ENCODE measurements around the gene RASL10B.
"Not testable (repeated sequence)": the region's sequence is repeated elsewhere in the genome, so short reads cannot be mapped to it uniquely, and the experiment has no call there.

Gene RASL10B

DNA sequence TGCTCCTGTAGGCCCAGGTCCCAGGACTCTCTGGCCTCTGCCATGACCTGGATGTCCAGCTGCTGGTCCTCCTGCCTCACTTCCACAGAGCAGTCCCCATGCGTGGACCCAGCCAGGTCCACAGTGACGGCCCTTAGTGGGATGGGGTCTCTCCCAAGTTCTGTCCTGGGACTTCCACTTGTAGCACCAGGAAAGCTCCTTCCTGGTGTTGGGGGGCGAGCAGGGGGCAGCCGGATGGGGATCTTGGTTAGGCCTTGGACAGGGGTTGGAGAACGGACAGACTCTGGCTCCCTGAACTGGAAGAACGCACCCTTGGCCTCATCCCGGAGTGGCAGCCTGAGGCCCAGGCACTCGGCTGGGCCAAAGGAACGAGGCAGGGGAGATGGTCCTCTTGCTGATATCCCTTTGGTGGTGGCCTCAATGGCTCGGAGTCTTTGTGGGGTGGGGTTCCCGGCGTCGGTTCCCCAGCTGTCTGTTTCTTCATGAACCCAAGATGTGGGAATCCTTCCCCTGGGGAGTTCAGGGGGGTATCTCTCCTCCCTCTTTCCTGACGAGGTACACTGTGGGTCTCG lies 14.4 kb downstream of the RASL10B start:
- no peak for DNase-seq (ENCODE audit: low read depth)
- TF ChIP-seq CTCF (conservative IDR thresholded peaks at IDR 0.05; ENCODE audit: low read depth, low read length), result no peak
- H3K4me3 ChIP-seq (ENCODE audit: low read depth, low read length), result no peak overlapping the region

DNA sequence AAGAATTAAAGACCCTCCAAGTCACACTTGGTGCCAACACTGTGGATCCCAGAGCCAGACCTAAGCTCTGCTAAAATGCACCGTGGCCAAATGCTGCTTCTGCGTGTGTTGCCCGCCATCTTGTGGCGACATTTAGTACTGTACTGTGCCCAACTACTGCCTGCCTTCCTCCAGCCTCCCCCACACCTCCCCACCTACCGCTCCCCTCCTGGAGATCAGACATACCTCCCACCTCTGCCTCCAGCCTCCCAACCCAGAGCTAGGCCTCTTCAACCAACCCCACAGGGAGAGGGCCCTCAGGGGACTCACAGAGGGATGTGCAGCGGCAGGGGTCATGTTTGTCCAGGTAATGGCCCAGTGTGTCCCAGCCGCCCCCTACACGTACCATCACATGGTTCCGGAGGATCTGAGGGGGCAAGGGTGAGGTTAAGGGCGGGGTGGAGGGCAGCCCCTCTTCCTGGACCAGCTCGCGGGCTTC lies 16.1 kb downstream of the RASL10B start:
- no peak overlapping the region for H3K4me3 ChIP-seq (ENCODE audit: low read depth, low read length)
- peak; percentile 91 for DNase-seq (ENCODE audit: low read depth)
- TF ChIP-seq CTCF (conservative IDR thresholded peaks at IDR 0.05; ENCODE audit: low read depth, low read length), result peak; percentile 91

- TF ChIP-seq CTCF (conservative IDR thresholded peaks at IDR 0.05; ENCODE audit: low read depth, low read length), result no peak
- no peak for DNase-seq (ENCODE audit: low read depth)
These were observed 17.0 kb downstream of the RASL10B start for GRCh38 chr17:35748341-35748841.

GRCh38 chr17:35748979-35749378 lies 17.5 kb downstream of the RASL10B start:
- no peak for DNase-seq (ENCODE audit: low read depth)
- TF ChIP-seq CTCF (conservative IDR thresholded peaks at IDR 0.05; ENCODE audit: low read depth, low read length), result no peak
- no peak overlapping the region for H3K4me3 ChIP-seq (ENCODE audit: low read depth, low read length)

More at GRCh38 chr17:35748341-35748841, 17.0 kb downstream of the RASL10B start:
- no peak overlapping the region for H3K4me3 ChIP-seq (ENCODE audit: low read depth, low read length)

DNA sequence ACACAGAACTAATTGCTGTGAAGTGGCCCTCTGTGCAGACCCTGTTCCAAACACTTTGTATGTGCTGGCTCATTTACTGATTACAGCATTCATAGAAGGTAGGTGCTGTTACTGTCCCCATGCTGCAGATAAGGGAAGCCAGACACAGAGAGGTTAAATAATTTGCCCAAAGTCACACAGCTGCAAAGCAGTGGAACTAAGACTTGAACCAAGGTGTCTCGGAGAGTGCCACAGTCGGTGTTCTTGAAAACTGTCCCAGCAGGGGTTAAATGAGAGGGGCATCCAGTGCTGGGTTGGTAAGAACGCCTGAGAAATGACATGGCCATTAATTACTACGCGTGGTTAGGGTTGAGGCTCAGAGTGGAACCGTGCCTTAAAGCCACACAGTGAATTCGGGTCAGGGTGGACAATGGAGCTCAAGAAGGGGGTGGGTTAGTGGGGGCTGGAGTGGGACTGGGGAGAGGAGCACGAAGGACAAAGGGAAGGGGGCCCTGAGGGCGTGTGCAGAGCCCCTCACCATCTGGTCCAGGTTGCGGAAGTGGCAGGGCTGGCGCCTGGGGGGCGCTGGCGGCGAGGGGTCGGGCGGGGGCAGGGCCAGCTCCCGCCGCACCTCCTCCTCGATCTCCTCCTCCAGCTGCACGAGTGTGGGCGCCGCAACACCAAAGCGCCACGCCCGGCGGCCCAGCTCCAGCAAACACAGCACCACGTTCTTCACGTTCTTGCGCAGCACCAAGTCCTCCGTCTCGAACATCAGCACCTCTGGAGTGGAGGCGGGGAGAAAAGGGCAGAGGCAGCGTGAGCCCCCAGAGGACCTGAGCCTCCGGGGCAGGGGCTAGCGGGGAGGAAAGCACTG lies 18.3 kb downstream of the RASL10B start:
- peak; percentile 51 for DNase-seq (ENCODE audit: low read depth)
- TF ChIP-seq CTCF (conservative IDR thresholded peaks at IDR 0.05; ENCODE audit: low read depth, low read length), result no peak
- H3K4me3 ChIP-seq (ENCODE audit: low read depth, low read length), result peak overlapping the region; percentile 21

DNA sequence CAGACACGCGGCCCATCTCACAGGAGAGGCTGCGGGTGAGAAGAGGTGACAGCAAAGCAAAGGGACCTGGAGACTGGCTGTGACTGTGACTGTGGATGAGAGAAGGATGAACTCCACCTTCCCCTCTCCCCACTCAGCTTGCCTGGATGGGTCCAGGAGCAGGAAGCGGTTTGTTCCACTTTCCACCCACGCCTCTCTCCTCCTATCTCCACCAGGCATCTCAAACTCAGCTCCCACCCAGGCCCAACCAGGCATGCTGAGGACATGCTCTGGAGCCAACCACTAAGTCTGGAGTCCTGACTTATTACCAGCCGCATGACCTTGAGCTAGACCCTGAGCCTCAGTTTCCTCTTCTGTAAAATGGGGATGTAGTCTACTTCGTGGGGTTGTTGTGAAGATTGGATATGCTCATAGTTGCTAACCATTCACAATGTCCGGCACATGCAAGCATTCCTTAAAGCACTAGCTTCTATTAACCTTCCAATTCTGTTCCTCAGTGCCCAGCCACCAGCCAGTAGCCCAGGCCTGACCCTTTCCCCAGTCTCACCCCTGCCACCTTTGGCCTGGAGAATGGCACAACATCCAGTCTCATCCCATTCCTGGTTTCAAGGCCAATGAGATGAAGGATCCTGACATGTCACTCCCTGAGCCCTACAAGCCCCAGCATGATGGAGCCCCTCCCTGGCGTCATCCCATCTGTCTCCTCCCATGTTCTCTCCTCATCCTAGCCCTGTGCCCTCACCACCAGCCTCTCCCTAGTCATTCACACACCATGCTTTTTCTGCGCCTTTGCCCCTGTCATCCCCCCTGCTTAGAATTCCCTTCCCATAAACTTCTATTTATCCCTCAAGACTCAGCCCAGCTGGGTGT lies 19.3 kb downstream of the RASL10B start:
- no peak for TF ChIP-seq CTCF (conservative IDR thresholded peaks at IDR 0.05; ENCODE audit: low read depth, low read length)
- DNase-seq (ENCODE audit: low read depth), result no peak
- H3K4me3 ChIP-seq (ENCODE audit: low read depth, low read length), result no peak overlapping the region

GRCh38 chr17:35751541-35751940 lies 20.1 kb downstream of the RASL10B start:
- DNase-seq (ENCODE audit: low read depth); H3K4me3 ChIP-seq (ENCODE audit: low read depth, low read length): not testable (repeated sequence)
